GM19239 (cell line): Measurements from ENCODE around the gene REV1.
"Not testable (repeated sequence)": the region's sequence is repeated elsewhere in the genome, so short reads cannot be mapped to it uniquely, and the experiment has no call there.

Experiments
- DNase-seq: peaks from one replicate; pipeline ENCODE4 v3.0.0; 2011; ENCODE audit warnings: low spot score; ENCODE audit not compliant: insufficient read length
- FAIRE-seq: peaks from 2 replicates; lab custom pipeline; 2011; peaks lifted over from hg19 to GRCh38; lab: Jason Lieb, UNC

The REV1 gene

DNA sequence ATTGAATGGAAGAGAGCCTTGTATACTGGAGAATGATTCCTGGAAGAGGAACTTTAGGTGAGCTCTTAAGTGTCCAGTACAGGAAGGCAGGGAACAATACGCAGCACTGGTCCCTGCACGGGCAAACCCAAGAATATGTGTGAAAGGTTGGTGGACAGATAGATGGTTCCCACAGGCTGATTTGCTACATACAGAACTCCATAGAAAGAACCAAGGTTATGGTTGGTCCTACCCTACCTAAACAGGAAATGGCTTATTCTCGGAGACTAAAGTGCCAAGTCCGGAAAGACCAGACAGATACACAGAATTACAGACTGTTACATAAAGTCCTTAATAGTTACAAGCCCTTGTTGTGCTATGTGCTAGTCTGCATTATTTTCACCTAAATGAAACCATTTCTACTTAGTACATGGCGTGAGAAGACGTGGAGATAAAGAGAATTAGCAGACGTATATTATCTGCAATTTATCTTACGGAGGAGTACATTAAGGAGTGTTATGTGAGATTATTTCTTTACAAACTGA is 1.2 kb downstream of the REV1 start:
- DNase-seq (peak; percentile 17), FAIRE-seq (peak; percentile 66)

DNA sequence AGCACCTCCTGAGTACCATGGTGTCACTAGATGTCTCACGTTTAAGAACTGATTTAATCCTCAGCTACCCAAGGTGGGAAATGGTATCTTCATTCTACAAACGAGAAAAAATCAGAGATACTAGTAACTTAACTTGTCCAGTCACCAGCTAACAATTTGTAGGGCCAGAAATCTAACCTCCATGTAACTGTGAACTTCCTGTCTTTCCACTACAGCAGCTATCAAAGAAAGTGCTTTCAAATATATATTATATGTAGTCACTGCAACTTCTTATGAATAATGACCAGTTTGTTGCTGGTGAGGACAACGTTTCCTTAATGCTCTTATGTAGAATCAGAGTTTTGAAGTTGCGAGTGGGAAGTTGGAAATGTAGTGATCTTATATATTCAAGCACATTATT is 1.9 kb downstream of the REV1 start:
- no peak for DNase-seq
- no peak for FAIRE-seq

DNA sequence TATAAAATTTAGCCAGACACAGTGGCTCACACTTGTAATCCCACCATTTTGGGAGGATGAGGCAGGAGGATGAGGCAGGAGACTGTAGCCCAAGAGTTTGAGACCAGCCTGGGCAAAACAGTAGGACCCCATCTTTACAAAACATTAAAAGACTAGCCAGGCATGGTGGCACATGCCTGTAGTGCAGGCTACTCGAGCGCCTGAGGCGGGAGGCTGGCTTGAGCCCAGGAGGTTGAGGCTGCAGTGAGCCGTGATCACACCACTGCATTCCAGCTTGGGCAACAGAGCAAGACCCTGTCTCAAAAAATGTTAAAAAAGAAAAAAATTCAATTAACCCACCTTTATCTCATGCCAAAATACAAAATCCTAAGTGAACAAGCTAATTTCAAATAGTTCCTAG is 4.0 kb downstream of the REV1 start:
- no peak for FAIRE-seq
- no peak for DNase-seq

DNA sequence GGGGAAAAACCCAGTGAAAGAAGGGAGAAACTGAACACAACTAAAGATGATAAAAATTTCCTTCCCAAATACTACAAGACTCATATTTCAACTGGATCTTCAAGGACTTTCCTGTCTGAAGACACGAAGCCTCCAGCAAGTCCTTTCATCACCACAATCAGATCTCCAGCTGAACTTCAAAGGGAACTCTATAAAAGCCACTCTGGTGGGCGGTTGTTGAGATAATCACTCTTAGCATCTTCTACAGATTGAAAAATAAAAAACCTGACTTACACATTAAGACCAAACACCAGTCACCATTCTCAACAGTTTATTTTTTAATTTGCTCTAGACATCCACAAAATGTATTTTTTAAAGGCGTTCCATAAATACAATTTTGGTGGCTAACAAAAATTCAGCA is 4.4 kb downstream of the REV1 start:
- no peak for DNase-seq
- FAIRE-seq, result no peak

DNA sequence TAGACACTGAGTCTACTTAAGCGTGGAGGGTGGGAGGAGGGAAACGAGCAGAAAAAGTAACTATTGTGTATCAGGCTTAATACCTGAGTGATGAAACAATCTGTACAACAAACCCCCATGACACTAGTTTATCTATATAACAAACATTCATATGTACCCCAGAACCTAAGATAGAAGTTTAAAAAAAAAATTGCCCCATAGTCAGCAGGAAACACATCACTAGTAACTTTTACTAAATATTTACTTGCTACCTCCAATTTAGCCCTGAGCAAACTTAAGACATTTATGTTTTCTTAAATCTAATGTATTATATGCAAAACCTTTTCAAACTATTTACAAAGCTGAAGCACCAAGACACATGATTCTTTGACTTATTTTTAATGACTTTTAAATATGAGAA is 5.6 kb downstream of the REV1 start:
- DNase-seq, result no peak
- FAIRE-seq, result no peak

DNA sequence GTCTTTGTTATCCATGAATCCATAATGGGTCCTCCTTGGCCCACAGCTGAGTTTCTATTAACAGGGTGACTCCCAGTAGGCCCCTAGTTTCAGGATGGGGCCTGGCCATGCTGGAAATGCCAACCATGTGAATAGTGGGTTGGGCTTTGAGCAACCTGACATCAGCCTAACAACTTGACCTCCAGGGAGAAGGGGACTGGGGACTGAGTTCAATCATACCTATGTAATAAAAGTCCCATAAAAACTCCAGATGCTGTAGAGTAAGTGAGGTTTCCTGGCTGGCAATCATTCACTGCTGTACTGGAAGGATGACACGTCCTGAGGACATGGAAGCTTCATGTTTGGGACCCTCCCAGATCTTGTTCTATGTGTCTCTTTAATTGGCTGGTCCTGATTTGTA is 7.9 kb downstream of the REV1 start:
- FAIRE-seq (no peak), DNase-seq (no peak)

DNA sequence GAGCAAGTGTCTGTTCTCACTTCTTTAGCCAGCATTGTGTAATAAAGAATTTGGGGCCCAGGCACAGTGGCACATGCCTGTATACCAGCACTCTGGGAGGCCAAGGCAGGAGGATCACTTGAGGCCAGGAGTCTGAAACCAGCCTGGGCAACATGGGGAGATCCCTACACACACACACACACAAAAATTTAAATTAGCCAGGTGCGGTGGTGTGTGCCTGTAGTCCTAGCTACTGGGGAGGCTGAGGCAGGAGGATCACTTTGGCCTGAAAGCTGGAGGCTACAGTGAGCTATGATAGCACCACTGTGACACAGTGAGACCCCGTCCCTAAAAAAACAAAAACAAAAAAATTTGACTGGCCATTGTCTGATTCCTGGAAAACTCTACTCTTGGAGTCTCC is 8.3 kb downstream of the REV1 start:
- no peak for FAIRE-seq
- no peak for DNase-seq

DNA sequence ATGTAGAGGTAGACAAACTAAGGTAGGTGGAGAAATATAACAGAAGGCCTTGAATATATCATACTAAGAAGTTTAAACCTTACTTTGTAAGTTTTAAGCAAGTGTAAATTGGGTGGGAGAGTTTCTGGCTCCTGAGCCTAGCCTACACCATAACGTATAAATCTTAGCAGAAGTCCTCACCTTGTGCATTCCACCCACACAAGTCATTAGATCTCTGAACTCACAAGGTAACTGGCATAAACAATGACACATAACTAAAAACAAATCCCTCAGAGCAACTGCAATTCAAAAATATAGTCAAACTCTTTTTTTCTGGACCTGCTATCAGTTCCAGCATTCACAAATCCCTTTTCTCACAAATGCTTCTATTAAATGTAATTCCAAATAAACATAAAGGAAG is 9.4 kb downstream of the REV1 start:
- no peak for FAIRE-seq
- DNase-seq, result no peak

DNA sequence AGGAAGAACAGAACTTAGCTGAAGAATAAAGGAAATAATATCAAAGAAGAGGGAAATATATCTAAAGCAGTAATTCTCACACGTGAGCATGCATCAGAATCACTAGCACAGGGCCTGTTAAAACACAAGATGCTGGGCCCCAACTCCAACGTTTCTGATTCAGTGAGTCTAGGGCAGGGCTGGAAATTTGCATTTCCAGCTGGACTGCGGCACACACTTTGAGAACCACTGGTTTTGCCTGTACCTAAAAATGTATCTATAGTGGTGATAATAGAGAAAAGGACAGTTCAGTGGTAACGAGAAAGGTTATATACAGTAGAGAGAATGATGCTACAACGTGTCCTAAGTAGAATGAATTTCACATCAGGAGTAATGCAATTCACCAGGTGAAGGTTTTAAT is 11.2 kb downstream of the REV1 start:
- FAIRE-seq (no peak), DNase-seq (no peak)

DNA sequence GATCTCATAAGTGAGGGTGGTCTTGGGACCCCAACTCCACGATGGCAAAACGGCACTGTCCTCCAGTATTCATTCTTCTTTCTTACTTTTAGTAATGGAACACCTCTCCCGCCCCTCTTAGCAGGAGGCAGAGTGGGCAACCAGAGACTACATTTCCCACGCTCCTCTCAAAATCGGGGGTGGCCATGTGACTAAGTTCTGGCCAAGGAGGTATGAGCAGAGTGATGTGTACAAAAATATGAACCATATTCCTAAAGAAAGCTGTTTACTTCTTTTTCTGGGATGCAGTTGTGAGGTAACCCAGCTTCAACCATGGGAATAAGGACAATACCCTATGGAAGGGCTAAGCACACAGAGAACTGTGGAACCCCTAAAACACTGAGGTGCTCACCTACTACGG is 12.8 kb downstream of the REV1 start:
- FAIRE-seq, result no peak
- no peak for DNase-seq

DNA sequence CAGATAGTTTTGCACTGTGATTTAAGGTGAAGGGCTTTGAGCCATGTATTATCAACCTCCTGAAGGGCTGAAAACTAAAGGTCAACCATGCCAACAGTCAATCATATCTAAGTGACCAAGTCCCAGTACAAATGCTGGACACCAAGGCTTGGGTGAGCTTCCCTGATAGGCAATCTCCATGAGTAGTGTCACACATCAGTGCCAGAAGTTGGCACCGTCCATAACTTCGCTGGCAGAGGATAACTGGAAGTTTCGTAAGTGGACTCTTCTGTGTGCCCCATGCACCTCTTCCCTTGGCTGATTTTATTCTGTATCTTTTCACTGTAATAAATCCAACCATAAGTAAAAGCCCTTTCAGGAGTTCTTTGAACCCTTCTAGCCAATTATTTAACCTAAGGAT is 13.2 kb downstream of the REV1 start:
- FAIRE-seq (no peak), DNase-seq (no peak)

DNA sequence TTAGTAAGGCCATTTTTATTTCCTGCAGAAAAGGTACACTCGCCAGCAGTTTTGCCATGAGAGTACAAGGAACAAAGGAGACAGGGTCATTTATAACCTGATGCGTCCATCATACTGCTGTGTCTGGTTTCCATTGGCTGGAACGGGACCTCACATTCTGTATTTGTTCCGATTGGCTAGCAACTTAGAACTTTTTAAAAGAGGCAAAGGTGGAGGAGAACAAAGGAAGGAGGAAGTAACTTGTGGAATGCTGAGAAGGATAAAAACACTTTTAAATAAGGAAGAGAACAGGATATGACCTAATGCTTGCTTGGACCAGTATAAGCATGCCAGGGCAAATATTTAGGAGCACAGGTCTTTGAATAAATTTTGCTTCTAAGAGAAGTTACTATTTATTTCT is 14.7 kb downstream of the REV1 start:
- not testable (repeated sequence) for FAIRE-seq, DNase-seq

DNA sequence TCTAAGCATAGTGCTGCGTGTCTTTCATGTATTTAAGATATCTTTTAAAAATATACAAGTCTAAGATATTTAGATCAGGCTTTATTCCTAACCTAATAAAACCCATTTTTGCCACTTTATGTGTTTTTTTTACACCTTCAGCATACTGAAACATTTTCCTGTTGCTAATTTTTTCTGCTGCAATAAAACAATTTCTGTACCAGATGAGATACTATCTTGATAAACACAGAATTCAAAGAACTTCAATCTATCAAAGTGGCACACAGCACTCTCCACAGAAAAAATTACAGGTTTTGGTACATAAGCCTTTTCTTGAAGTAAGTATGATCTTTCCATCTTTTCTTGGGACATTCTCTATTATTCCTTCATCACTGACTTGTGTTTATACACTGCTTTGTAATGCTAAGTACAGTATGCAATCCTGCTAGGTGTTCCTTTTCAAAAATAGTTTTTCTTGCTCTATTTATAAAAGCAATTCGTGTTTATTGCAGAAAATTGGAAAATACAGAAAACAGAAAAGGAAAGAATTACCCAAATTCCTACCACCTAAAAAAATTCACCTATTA is 16.2 kb downstream of the REV1 start:
- DNase-seq (no peak), FAIRE-seq (no peak)

DNA sequence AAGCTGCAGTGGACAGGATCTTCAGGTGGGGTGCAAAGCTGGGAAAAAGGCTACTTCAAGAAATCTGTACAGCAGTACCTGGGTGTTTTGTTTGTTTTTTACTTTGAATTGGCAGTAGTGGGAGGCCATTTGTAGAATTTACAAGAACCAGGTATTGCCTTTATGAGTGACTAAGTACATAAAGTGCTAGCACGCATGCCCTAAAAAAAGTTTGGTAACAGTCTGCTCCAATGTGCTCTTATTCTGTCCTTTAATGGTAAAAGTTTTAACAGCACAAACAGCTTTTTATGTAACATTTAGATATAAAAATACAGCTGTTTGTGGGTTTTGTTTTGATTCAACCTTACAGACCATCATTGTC is 17.2 kb downstream of the REV1 start:
- DNase-seq, result no peak
- no peak for FAIRE-seq

DNA sequence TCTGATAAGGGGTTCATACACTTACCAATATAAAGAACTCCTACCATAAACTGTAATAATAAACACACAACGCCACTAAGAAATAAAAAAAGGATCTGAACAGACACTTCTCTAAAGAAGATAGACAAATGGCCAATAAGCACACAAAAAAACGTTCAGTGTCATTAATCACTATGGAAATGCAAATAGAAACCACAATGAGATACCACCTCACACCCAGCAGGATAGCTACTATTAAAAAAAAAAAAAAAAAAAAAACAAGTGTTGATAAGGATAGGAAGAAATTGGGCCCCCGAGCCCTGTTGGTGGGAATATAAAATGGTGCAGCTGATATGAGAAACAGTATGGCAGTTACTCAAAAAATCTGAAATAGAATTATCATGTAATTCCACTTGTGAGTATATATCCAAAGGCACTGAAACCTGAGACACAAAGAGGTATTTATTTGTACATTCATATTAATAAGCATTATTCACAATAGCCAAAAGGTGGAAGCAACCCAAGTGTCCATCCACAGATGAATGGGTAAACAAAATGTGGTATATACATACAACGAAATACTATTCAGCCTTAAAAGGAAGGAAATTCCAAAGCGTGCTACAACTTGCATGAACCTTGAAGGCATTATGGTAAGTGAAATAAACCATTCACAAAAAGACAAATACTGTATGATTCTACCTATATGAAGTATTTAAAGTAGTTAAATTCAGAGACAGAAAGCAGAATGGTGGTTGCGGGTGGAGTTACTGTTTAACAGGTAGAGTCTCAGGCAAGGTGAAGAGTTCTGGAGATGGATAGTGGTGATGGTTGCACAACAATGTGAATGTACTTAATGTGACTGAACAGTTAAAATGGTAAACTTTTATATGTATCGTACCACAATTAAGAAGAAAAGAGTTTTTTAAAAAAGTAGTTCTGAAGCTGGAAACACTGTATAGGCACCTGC is 17.9 kb downstream of the REV1 start:
- DNase-seq (no peak), FAIRE-seq (no peak)

DNA sequence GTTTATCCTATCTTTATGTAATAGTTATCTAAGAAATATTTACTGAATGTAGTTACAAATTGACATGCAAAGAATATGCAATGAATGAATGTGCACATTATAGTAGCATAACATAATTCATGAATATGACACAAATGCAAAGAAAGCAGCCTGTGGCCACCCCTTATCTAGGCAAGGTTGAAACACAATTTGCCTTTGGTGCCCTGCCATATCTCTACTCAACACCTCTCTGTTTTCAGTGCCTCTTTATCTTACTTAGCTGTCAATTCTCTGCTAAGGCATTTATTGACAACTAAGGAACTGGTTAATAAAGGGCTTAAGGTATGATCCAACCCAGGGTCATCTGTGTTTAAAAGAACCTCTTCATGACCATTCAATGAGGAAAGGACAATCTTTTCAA is 18.9 kb downstream of the REV1 start:
- FAIRE-seq (no peak), DNase-seq (no peak)

DNA sequence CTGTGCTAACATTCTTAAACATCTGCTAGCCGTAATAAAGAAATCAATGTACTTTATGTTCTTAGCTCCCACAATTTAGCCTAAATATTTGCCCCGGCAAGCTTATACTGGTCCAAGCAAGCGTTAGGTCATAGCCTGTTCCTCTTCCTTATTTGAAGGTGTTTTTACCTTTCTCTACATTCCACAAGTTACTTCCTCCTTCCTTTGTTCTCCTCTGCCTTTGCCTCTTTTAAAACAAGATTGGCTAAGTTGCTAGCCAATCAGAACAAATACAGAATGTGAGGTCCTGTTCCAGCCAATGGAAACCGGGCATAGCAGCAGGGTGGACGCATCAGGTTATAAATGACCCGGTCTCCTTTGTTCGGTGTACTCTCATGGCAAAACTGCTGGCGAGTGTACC is 19.4 kb downstream of the REV1 start:
- not testable (repeated sequence) for DNase-seq, FAIRE-seq

DNA sequence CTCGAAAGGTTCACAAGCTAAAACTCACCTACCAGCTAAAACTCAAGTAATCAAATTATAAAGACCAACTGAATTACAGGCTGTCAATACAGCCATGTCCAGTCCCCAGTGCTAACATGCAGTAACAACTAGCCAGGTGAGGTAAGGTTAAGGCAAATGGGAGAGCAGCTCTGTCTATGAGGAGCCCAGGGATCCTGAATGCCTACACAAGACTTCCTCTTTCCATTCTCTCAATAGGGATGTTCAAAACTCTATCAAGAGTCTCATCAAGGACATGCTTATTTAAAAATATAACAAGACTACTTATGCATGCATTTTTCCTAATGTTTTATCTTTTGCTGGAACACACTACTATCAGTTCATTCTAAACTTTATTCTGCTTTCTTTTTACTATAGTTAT is 20.4 kb downstream of the REV1 start:
- FAIRE-seq, result no peak
- no peak for DNase-seq

DNA sequence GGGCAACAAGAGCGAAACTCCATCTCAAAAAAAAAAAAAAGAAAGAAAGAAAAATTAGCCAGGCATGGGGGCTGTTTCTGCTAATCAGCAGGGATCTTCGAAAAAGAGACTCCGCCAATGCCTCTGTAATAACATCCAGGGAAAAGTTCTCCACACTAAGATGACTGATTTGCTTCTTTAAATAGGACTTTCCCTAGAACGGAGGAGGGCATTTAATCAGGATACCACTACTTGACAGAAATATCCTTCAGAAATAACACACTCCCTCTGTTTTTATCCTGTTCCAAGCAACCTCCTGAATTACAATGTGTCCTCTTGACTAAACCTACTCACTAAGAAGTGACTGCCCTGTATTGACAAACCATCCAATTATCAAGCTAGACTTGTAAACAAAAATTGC is 21.7 kb downstream of the REV1 start:
- DNase-seq (no peak), FAIRE-seq (no peak)

DNA sequence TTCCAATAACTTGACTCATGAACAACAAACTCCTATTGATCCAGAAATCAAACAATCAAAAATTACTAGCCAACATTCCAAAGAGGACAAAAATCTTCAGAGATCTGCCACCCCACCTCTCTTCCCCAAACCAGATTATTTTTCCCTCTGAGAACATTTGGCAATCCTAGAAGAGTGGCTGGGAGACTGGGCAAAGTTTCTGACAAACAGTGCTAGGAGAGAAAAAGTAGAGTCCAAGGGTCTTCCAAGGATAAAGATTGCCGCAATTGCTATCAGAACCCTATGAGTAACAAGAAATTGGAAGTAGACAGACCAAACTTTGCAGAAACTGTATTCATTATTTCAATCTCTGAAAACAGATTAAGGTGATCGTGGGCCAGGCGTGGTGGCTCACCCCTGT is 22.4 kb downstream of the REV1 start:
- no peak for FAIRE-seq

DNA sequence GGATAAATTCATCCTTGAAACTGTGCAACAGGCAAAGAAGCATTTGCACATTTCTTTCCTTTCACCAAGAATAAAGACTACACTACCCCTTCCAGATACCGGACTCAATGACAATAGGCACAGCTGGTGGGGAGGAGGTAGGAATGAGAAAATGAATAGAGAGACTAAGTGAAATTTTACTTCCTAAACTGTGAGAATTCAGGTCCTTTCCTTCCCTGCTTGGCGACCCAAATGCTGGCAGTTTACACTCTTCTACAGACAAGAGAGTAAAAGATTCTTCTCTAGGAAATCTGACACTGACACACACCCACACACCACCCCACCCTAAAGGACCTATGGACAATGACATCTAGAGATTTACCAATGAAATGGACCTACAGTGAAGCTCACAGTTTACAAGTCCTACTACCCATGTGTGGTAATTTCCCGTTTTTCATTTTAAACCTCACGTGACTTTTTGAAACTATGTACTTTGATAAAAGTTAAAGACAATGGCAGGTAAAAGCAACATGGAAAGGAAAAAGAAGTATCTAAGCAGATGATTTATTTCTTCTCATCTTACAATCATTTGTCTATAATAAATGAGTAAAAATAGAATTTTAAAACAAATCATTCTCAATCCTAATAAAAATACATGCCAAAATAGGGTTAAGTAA is 27.9 kb downstream of the REV1 start:
- peak; percentile 14 for FAIRE-seq
- DNase-seq, result no peak

More for the DNA sequence above, 22.4 kb downstream of the REV1 start:
- DNase-seq, result no peak
